Measurements from ENCODE around the gene PEX16.
A peak's percentile ranks its signal among the peaks of the same experiment; 100 is the strongest.

The PEX16 gene

DNA sequence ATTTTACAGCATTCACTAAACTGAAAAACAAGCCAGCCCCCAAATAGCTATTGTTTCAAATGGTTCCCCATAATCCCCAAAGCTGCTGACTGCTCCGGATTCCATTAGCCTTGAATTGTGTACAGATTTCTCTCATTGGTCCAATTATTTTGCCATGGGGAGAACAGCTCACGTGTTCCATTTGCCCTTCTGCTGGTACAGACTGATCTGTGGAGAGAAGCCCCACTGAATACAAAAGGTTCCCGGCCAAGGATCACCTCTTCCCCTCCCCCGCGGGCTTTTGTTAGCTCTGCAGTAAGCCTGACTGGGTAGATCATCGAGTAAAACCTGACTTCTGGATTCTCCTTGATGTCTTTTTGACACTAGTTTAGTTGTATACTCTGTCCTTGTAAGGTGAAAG, 41.3 kb downstream of the PEX16 start:
- no peak for DNase-seq

DNA sequence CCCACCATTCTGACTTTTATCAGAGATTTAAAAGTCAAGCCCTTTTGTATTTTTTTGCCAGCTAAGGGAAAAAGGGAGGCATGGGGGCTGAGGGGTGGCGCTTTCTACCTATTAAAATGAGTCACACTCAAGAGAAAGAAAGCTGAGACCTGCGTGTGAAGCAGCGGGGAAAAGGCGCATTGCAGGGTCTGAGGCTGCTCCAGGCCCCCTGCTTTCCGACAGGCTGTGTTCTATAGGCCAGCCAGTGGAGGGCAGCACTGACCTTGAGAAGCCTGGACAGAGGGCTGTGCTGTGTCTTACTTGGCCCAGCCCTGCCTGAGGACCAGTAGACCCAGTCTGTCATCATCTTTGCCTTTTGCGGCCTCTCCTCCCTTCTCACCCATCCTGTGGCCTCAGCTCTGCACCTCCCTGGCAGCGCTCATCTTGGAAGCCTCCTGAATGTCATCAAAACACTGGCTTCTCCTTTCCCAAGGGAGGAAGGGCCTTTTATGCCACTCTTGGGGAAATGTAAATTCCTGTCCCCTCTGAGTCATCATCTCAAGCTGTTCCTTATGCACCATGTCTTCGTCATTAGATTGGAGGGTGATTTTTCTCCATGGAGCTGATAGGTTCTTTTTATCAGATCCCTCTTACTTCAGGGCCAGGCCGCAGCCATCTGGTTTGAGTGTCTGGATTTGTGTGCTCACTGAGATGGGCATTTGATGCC, 44.9 kb downstream of the PEX16 start:
- DNase-seq, result peak; percentile 40 to 62 (median 55)

- DNase-seq, result no peak
Measured at GRCh38 chr11:45871638-45872037, 46.0 kb downstream of the PEX16 start.

DNA sequence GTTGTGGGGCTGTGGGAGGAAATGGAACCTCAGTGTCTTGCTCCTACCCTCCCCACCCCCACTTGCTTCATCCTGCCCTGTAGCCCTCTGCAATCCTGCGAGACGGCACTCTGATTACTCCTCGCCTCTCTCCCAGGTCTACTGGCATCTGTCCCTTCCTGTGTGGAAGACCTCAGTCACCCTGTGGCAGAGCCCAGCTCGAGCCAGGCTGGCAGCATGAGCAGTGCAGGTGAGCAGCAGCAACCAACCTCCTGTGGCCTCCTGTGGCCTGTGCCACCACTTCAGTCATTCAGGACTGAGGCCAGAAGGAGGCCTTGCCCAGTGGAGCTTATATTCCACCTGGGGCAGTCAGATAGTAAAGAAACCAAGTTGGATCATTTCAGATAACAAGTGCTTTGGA, 47.0 kb downstream of the PEX16 start:
- DNase-seq, result no peak

DNA sequence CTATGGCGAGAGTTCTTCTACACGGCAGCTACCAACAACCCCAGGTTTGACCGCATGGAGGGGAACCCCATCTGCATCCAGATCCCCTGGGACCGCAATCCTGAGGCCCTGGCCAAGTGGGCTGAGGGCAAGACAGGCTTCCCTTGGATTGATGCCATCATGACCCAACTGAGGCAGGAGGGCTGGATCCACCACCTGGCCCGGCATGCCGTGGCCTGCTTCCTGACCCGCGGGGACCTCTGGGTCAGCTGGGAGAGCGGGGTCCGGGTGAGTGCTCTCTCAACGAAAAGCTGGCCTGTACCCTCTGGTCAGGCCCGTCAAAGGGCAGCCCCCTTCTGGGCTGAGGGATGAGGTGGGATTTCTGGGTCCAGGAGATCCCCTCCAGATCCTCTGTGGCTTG, 48.1 kb downstream of the PEX16 start:
- DNase-seq, result no peak

DNA sequence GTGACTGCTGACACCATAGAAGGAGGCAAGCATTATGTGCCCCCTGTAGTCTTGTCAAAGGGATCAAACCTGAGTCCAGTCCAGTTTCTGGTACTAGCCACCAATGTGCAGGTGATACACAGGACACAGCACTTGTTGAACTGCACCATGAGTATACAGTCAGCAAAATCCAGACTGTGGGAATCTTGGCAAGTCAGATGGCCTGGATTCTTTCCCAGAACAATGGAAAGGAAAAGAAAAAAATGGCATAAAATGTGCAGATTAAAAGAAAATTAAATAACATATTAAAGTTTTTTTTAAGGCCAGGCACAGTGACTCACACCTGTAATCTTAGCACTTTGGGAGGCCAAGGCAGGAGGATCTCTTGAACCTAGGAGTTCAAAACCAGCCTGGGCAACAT, 53.6 kb downstream of the PEX16 start:
- DNase-seq, result no peak

DNA sequence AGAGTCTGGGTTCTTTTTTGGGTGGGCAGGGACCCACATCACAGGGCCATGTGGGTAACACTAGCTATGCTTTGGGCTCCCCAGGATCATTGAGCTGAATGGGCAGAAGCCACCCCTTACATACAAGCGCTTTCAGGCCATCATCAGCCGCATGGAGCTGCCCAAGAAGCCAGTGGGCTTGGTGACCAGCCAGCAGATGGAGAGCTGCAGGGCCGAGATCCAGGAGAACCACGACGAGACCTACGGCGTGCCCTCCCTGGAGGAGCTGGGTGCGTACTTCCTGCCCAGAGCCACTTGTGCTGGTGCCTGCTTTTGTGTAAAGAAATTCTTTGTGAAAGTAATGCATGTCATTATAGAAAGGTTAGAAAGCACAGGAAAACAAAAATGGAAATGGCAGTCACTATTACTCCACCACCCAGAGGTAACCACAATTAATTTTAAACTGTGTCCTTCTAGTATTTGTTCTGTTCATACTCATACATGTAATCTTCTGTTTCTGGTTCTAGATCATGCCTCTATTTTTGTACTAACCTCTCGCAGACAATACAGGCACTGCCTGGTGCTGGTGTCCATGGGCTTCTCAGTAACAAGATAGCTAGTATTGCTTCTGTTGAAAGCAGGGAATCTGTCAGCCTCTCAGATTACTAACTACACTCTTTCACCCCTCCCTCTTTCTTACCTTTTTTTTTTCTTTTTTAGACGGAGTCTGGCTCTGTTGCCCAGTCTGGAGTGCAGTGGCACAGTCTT, 56.7 kb downstream of the PEX16 start:
- no peak for DNase-seq

GRCh38 chr11:45860348-45860747, 57.3 kb downstream of the PEX16 start:
- DNase-seq, result no peak

All from suppressor macrophage (primary cell).